ENCODE data around the gene NCOA3.

DNA sequence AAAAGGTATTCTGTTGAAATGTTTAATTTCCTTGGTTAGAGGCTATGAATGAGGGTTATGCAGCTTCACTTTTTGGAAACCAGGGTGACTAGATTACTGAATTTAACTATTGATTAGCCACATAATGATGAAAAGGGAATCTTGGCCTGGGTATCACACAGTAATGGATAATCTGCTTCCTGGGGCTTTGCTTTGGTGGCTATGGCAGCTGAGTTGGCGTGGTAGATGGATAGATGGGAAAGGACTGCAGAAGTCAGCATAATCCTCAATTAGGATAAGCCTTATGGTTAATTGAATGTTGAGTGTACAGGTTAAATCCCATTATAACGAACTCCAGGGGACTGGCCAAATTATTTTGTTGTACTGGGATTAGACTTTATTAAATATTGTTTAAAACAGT is 5.2 kb downstream of the NCOA3 start:
- TF ChIP-seq, protein P1, sequence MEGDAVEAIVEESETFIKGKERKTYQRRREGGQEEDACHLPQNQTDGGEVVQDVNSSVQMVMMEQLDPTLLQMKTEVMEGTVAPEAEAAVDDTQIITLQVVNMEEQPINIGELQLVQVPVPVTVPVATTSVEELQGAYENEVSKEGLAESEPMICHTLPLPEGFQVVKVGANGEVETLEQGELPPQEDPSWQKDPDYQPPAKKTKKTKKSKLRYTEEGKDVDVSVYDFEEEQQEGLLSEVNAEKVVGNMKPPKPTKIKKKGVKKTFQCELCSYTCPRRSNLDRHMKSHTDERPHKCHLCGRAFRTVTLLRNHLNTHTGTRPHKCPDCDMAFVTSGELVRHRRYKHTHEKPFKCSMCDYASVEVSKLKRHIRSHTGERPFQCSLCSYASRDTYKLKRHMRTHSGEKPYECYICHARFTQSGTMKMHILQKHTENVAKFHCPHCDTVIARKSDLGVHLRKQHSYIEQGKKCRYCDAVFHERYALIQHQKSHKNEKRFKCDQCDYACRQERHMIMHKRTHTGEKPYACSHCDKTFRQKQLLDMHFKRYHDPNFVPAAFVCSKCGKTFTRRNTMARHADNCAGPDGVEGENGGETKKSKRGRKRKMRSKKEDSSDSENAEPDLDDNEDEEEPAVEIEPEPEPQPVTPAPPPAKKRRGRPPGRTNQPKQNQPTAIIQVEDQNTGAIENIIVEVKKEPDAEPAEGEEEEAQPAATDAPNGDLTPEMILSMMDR (IDR thresholded peaks at IDR 0.05): no peak
- TF ChIP-seq POLR2A (IDR thresholded peaks at IDR 0.05): no peak
- no peak for TF ChIP-seq POLR2AphosphoS5 (IDR thresholded peaks at IDR 0.05)
